ENCODE measurements around the gene BAD. TPM values are rescaled to one million over a fixed set of nuclear protein-coding genes. Genes with fewer than 3 reads are reported as not detected.

BAD gene
- total RNA-seq, 1 experiment from 2014 or later, result 67.4 TPM

DNA sequence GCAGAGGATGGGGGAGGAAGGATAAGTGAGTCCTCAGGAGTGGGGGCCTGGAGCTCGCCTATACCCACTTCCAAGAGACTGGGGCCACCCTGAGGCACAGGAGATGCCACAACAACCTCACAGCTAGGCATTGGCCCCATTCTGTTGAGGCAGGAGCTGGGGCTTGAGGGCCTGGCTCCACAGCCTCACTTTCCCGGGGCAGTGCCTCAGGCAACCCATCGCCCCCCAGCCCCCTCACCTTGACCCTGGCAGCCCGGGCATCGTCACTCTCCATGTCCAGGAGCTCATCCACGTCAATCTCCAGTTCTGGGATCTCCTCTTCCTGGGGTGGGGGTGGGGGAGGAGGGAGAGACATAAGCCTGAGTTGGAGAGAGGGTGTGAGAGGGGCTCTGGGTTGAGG lies 39.5 kb downstream of the BAD start:
- CTCF ChIA-PET, result interaction anchor here (0.6 to 3.1 kb wide), 10 partner anchors 9 to 311 kb away, joined by 3 to 27 read pairs (median 4); partner anchors contain the start of genes CATSPERZ, ESRRA and FERMT3
- H3K9me3 Mint-ChIP-seq (ENCODE audit: unreplicated experiment), result no peaks in the 10 kb centered on the region
- DNase-seq (ENCODE audit: unreplicated experiment), result no peak
- BruUV-seq (replicated peaks), result no TSS peak
- peaks cover 20% of the 10 kb centered on the region for H3K4me1 Mint-ChIP-seq (ENCODE audit: insufficient read depth, unreplicated experiment)
- POLR2A ChIA-PET, result interaction anchor here (0.6 to 10.8 kb wide), 22 partner anchors 11 to 1698 kb away, joined by 3 to 122 read pairs (median 9); partner anchors contain the start of genes AHNAK, BAD, CATSPERZ and DNAJC4
- intact Hi-C loops (cut with micrococcal nuclease), result no loop called here
- no peaks in the 10 kb centered on the region for H3K27me3 Mint-ChIP-seq (ENCODE audit: insufficient read depth, unreplicated experiment)
- TF ChIP-seq, protein P1, sequence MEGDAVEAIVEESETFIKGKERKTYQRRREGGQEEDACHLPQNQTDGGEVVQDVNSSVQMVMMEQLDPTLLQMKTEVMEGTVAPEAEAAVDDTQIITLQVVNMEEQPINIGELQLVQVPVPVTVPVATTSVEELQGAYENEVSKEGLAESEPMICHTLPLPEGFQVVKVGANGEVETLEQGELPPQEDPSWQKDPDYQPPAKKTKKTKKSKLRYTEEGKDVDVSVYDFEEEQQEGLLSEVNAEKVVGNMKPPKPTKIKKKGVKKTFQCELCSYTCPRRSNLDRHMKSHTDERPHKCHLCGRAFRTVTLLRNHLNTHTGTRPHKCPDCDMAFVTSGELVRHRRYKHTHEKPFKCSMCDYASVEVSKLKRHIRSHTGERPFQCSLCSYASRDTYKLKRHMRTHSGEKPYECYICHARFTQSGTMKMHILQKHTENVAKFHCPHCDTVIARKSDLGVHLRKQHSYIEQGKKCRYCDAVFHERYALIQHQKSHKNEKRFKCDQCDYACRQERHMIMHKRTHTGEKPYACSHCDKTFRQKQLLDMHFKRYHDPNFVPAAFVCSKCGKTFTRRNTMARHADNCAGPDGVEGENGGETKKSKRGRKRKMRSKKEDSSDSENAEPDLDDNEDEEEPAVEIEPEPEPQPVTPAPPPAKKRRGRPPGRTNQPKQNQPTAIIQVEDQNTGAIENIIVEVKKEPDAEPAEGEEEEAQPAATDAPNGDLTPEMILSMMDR (IDR thresholded peaks at IDR 0.05; ENCODE audit: unreplicated experiment), result no peak
- peak overlapping the region; percentile 93 for H3K4me3 Mint-ChIP-seq (ENCODE audit: unreplicated experiment)
- H3K27ac Mint-ChIP-seq (ENCODE audit: low read depth, unreplicated experiment), result peak overlapping the region; percentile 69
- H3K36me3 Mint-ChIP-seq (ENCODE audit: insufficient read depth, unreplicated experiment), result peaks cover 31% of the 10 kb centered on the region

DNA sequence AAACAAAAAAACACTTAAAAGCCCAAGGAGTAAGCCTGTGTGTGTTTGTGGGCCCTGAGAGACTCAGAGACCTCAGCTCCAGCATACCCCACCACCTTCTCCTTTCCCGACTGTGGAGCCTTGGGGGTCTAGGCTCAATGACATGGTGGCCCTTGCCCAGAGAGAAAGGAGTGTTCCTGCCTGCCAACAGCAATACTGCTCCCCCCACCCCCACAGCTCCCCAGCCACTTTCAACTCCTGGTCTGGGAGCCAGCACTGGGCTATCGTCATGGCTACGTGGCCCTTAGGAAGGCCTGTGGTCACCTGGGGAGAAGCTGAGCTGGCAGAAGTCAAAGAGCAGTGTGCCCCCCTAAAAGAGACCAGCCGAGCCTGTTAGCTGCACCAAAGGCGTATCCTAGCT lies 40.4 kb downstream of the BAD start:
- TF ChIP-seq, protein P1 (IDR thresholded peaks at IDR 0.05; ENCODE audit: unreplicated experiment), result no peak
- H3K4me3 Mint-ChIP-seq (ENCODE audit: unreplicated experiment), result peak overlapping the region; percentile 93
- H3K27ac Mint-ChIP-seq (ENCODE audit: low read depth, unreplicated experiment), result peak overlapping the region; percentile 70
- H3K4me1 Mint-ChIP-seq (ENCODE audit: insufficient read depth, unreplicated experiment), result peaks cover 25% of the 10 kb centered on the region
- ChIA-PET CTCF (interaction anchor here (0.6 to 3.1 kb wide), 6 partner anchors 8 to 74 kb away, joined by 3 to 27 read pairs (median 8); partner anchors contain the start of genes CATSPERZ, ESRRA, FERMT3 and PLCB3), POLR2A (interaction anchor here (0.6 to 10.8 kb wide), 8 partner anchors 13 to 1413 kb away, joined by 3 to 122 read pairs (median 16); partner anchors contain the start of genes CATSPERZ, DNAJC4, ESRRA and NUDT22)
- BruUV-seq (replicated peaks), result no TSS peak
- no peaks in the 10 kb centered on the region for H3K9me3 Mint-ChIP-seq (ENCODE audit: unreplicated experiment)
- no peak for DNase-seq (ENCODE audit: unreplicated experiment)
- intact Hi-C loops (cut with micrococcal nuclease), result no loop called here
- peaks cover 37% of the 10 kb centered on the region for H3K36me3 Mint-ChIP-seq (ENCODE audit: insufficient read depth, unreplicated experiment)
- H3K27me3 Mint-ChIP-seq (ENCODE audit: insufficient read depth, unreplicated experiment), result no peaks in the 10 kb centered on the region

- TF ChIP-seq, protein P1 (IDR thresholded peaks at IDR 0.05; ENCODE audit: unreplicated experiment), result no peak
- H3K36me3 Mint-ChIP-seq (ENCODE audit: insufficient read depth, unreplicated experiment), result peaks cover 42% of the 10 kb centered on the region
- no peaks in the 10 kb centered on the region for H3K27me3 Mint-ChIP-seq (ENCODE audit: insufficient read depth, unreplicated experiment)
- peak overlapping the region; percentile 70 for H3K27ac Mint-ChIP-seq (ENCODE audit: low read depth, unreplicated experiment)
- peaks cover 25% of the 10 kb centered on the region for H3K4me1 Mint-ChIP-seq (ENCODE audit: insufficient read depth, unreplicated experiment)
- ChIA-PET CTCF (interaction anchor here (0.6 to 3.1 kb wide), 9 partner anchors 9 to 89 kb away, joined by 3 to 27 read pairs (median 4); partner anchors contain the start of genes CATSPERZ, ESRRA, PLCB3 and PRDX5), POLR2A (interaction anchor here (0.5 to 10.8 kb wide), 13 partner anchors 8 to 92 kb away, joined by 3 to 122 read pairs (median 5); partner anchors contain the start of genes CATSPERZ, DNAJC4, ESRRA and NUDT22)
- intact Hi-C loops (cut with micrococcal nuclease), result no loop called here
- H3K4me3 Mint-ChIP-seq (ENCODE audit: unreplicated experiment), result peak overlapping the region; percentile 93
- BruUV-seq (replicated peaks), result no TSS peak
- H3K9me3 Mint-ChIP-seq (ENCODE audit: unreplicated experiment), result no peaks in the 10 kb centered on the region
- no peak for DNase-seq (ENCODE audit: unreplicated experiment)
Measured at GRCh38 chr11:64243236-64243854, 41.1 kb downstream of the BAD start.
